Tibial nerve (tissue), 4 donors: ENCODE data around the gene NFE2L3.

Experiments used
- CTCF ChIP-seq, 5 experiments: fragments of 200-600 bp in 3 of 5; fragments of 450-650 bp in 2 of 5; sonication (generic) in 3 of 5; IDR thresholded peaks; one replicate each; pipeline ENCODE4 v1.5.1; 2016 to 2019; ENCODE audit warnings: antibody characterized with exemption in 5 of 5, mild to moderate bottlenecking in 3 of 5, moderate library complexity in 2 of 5
- EP300 ChIP-seq, 2 donors: sonication (generic); formaldehyde crosslinking; IDR thresholded peaks; one replicate each; pipeline ENCODE4 v1.6.1; 2017; ENCODE audit warnings: antibody characterized with exemption in 2 of 2, mild to moderate bottlenecking in 1 of 2
- POLR2A ChIP-seq, 2 donors: fragments of 450-650 bp; IDR thresholded peaks; one replicate each; pipeline ENCODE4 v1.6.1; 2017; ENCODE audit warnings: antibody characterized with exemption in 2 of 2, mild to moderate bottlenecking in 2 of 2, moderate library complexity in 2 of 2

DNA sequence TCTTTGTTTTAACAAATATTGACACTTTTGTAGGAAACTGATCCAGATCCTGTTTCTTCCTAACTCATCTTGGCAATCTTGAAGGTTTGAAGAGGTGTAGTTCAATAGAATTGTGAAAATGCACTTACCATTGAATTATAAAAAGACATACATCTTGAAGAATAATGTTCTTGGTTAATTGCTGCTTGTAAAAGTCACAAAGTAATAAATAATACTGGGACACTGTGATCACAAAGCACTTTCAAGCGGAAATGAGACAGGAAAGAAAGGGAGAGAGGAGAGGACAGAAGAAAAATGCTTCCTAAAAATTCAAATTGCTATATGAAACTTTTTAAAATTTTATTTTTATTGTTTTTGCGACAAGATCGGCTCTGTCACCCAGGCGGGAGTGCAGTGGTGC lies 15.2 kb upstream of the NFE2L3 start:
- TF ChIP-seq CTCF (IDR thresholded peaks at IDR 0.05) = no peak
- no peak for TF ChIP-seq POLR2A (IDR thresholded peaks at IDR 0.05)
- no peak for TF ChIP-seq EP300 (IDR thresholded peaks at IDR 0.05)
